ENCODE data around the gene KCTD6.

KCTD6 gene

DNA sequence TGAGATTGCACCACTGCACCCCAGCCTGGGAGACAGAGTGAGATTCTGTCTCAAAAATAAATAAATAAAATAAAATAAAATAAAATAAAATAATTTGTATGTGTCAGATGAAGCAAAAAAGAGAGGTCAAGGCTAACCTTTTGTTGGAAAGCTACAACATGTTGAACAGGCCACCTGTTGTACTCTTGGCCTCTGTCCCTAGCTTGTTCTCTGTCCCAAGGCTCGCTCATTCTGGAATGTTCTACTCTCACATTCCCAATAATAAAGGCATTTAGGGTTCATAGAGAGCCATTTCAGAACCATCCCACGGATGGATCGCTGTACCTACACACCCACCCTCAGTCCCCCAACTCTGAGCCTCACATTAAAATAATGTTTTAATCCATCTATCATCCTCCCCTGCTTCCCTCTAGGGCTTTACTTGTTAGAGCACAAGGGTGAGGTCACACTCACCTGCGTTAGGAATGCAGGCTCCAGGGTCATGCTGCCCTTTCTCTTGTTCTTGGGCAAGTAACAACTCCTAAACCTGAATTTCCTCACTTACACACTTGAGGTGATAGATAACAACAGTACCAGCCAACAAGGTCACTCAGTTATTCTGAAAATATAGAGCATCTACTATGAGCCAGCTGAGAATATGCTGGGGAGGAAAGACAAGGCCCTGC lies 24.9 kb upstream of the KCTD6 start:
- TF ChIP-seq YY1 (IDR thresholded peaks at IDR 0.05; ENCODE audit: insufficient read depth, insufficient read length) (no peak), ZNF274 (IDR thresholded peaks at IDR 0.05; ENCODE audit: low read depth, low read length) (no peak), SUZ12 (IDR thresholded peaks at IDR 0.05; ENCODE audit: extremely low read depth, insufficient read depth, insufficient read length) (no peak)
- no peaks in the 10 kb centered on the region for H3K36me3 ChIP-seq (ENCODE audit: insufficient read depth, insufficient read length, low read length)
- DNase-seq (ENCODE audit: low read depth, low spot score) = no peak
- no peak overlapping the region for H3K4me3 ChIP-seq (ENCODE audit: insufficient read length, low read depth)
- no peaks in the 10 kb centered on the region for H3K9me3 ChIP-seq (ENCODE audit: insufficient read depth, low read length)
- H3K9ac ChIP-seq (ENCODE audit: insufficient read length, low read depth) = no peak overlapping the region
- H3K27me3 ChIP-seq (ENCODE audit: insufficient read depth, insufficient read length) = no peaks in the 10 kb centered on the region
- H3K4me1 ChIP-seq (ENCODE audit: insufficient read depth, insufficient read length) = peaks cover 16% of the 10 kb centered on the region

DNA sequence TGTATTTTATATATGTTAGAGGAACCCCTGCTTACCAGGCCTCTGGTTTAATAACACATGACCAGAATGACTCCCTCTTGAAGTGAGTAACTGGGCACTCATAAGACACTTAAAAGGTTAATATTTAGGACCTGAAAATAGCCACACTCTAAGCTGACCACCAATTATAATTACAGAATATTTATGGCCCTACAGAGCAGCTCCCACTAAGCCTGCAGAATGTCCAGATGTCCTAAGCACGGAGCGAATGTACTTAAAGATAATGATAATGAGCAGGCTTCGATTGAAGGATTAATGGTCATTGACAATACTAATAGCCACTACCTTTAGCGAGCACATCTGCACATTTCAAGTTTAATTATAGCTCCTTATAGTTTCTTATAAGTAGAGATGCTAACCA lies 22.8 kb upstream of the KCTD6 start:
- Histone ChIP-seq H3K4me3 (ENCODE audit: insufficient read length, low read depth) (no peak overlapping the region), H3K27me3 (ENCODE audit: insufficient read depth, insufficient read length) (no peaks in the 10 kb centered on the region), H3K4me1 (ENCODE audit: insufficient read depth, insufficient read length) (peaks cover 16% of the 10 kb centered on the region), H3K36me3 (ENCODE audit: insufficient read depth, insufficient read length, low read length) (no peaks in the 10 kb centered on the region), H3K9me3 (ENCODE audit: insufficient read depth, low read length) (no peaks in the 10 kb centered on the region), H3K9ac (ENCODE audit: insufficient read length, low read depth) (no peak overlapping the region)
- TF ChIP-seq ZNF274 (IDR thresholded peaks at IDR 0.05; ENCODE audit: low read depth, low read length) (no peak), YY1 (IDR thresholded peaks at IDR 0.05; ENCODE audit: insufficient read depth, insufficient read length) (no peak), SUZ12 (IDR thresholded peaks at IDR 0.05; ENCODE audit: extremely low read depth, insufficient read depth, insufficient read length) (no peak)
- no peak for DNase-seq (ENCODE audit: low read depth, low spot score)

GRCh38 chr3:58470363-58471024 lies 21.4 kb upstream of the KCTD6 start:
- no peaks in the 10 kb centered on the region for H3K9me3 ChIP-seq (ENCODE audit: insufficient read depth, low read length)
- H3K4me1 ChIP-seq (ENCODE audit: insufficient read depth, insufficient read length) = peaks cover 16% of the 10 kb centered on the region
- no peak for DNase-seq (ENCODE audit: low read depth, low spot score)

DNA sequence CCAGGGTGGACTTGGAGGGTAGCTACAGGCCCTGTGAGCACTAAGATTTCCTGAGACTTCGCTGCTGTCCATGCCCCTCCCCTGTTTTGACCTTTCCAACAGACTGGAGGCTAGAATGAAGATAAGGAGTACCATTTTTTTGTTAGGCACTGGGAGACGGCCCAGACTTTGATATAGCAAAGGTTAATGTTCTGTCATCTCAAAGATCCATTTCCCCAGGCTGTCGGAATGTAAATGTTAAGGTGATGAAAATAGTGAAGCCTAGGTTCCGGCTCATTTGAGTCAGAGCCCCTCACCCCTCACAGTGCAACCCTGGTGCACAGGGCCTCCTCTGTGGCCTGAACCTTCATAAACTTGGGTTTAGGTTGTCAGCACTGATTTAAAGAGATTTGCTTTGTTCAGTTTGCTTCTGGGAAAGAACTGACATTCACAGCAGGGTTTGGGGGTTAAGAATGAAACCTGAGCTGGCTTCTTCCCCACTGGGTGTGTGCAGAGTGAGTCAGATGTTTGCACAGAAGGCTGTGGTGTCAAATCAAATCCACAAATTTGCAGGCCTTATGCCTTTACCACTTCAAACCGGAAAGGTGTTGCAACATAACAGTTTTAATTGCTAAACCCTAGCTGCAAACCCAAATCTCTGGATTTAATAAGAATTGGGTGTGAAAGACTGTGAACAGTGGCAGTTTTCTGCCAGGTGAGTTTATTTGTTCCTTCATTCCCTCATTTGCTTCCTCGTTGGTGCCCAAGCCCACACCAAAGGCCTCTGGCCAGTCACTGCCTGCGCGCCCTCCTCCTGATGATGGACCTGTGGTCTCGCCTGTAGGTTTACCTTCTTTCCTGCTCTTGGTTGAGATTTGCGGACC lies 20.6 kb upstream of the KCTD6 start:
- TF ChIP-seq SUZ12 (IDR thresholded peaks at IDR 0.05; ENCODE audit: extremely low read depth, insufficient read depth, insufficient read length) = no peak
- TF ChIP-seq ZNF274 (IDR thresholded peaks at IDR 0.05; ENCODE audit: low read depth, low read length) = no peak
- TF ChIP-seq YY1 (IDR thresholded peaks at IDR 0.05; ENCODE audit: insufficient read depth, insufficient read length) = no peak
- Histone ChIP-seq H3K9me3 (ENCODE audit: insufficient read depth, low read length) (no peaks in the 10 kb centered on the region), H3K27me3 (ENCODE audit: insufficient read depth, insufficient read length) (no peaks in the 10 kb centered on the region), H3K4me3 (ENCODE audit: insufficient read length, low read depth) (no peak overlapping the region), H3K36me3 (ENCODE audit: insufficient read depth, insufficient read length, low read length) (no peaks in the 10 kb centered on the region), H3K9ac (ENCODE audit: insufficient read length, low read depth) (no peak overlapping the region), H3K4me1 (ENCODE audit: insufficient read depth, insufficient read length) (peaks cover 16% of the 10 kb centered on the region)
- no peak for DNase-seq (ENCODE audit: low read depth, low spot score)

More at GRCh38 chr3:58470363-58471024, 21.4 kb upstream of the KCTD6 start:
- no peaks in the 10 kb centered on the region for H3K36me3 ChIP-seq (ENCODE audit: insufficient read depth, insufficient read length, low read length)
- peak overlapping the region; percentile 39 for H3K9ac ChIP-seq (ENCODE audit: insufficient read length, low read depth)
- no peak for TF ChIP-seq SUZ12 (IDR thresholded peaks at IDR 0.05; ENCODE audit: extremely low read depth, insufficient read depth, insufficient read length)
- TF ChIP-seq YY1 (IDR thresholded peaks at IDR 0.05; ENCODE audit: insufficient read depth, insufficient read length) = no peak
- TF ChIP-seq ZNF274 (IDR thresholded peaks at IDR 0.05; ENCODE audit: low read depth, low read length) = no peak
- no peak overlapping the region for H3K4me3 ChIP-seq (ENCODE audit: insufficient read length, low read depth)
- H3K27me3 ChIP-seq (ENCODE audit: insufficient read depth, insufficient read length) = no peaks in the 10 kb centered on the region

DNA sequence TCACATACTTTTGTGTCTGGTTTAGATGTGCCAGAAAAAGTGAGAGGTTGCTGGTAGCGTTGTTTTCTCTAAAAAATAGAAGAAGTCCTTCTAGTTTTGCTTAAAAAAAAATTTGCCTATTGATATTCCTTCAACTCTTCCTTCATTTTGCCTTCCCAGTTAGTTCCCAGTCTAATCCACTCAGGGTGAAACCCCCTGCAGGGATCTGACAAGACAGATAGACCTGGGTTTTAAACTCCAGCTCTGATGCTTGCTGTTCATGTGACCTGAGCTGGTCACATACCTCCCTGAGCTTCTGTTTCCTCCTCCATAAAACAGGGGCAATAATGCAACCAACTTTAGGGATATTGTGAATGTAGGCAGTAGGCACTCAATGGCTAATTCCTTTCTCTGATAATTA lies 18.6 kb upstream of the KCTD6 start:
- no peak for TF ChIP-seq YY1 (IDR thresholded peaks at IDR 0.05; ENCODE audit: insufficient read depth, insufficient read length)
- no peak for TF ChIP-seq SUZ12 (IDR thresholded peaks at IDR 0.05; ENCODE audit: extremely low read depth, insufficient read depth, insufficient read length)
- TF ChIP-seq ZNF274 (IDR thresholded peaks at IDR 0.05; ENCODE audit: low read depth, low read length) = no peak
- H3K36me3 ChIP-seq (ENCODE audit: insufficient read depth, insufficient read length, low read length) = no peaks in the 10 kb centered on the region
- no peak overlapping the region for H3K4me3 ChIP-seq (ENCODE audit: insufficient read length, low read depth)
- no peaks in the 10 kb centered on the region for H3K27me3 ChIP-seq (ENCODE audit: insufficient read depth, insufficient read length)
- H3K9me3 ChIP-seq (ENCODE audit: insufficient read depth, low read length) = no peaks in the 10 kb centered on the region
- no peak for DNase-seq (ENCODE audit: low read depth, low spot score)
- H3K9ac ChIP-seq (ENCODE audit: insufficient read length, low read depth) = no peak overlapping the region
- peaks cover 16% of the 10 kb centered on the region for H3K4me1 ChIP-seq (ENCODE audit: insufficient read depth, insufficient read length)

DNA sequence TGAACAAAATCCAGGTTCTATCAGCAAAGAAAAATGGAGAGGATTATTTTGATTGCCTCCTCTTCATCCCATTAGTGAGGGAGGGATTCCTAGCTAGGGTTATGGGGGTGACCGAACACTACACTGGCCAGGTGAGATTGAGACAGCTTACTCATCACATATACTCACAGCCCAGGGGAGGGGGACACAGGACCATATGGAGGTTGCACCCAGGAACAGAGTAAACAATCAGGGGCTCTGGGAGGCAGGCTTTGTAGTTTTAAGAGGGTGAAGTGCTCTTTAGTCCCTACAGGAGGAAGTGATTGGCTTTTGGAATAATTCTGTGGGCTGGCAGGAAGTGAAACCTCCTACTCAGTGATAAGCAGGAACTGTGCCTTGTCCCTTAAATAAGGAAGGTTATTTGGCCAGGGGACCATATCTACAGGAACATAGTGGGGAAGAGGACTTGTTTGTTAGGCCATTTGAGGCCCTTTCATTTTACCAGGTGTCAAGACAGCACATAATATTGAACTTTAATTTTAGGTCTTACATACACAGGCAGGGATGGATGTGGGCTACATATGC lies 17.5 kb upstream of the KCTD6 start:
- TF ChIP-seq ZNF274 (IDR thresholded peaks at IDR 0.05; ENCODE audit: low read depth, low read length) (no peak), SUZ12 (IDR thresholded peaks at IDR 0.05; ENCODE audit: extremely low read depth, insufficient read depth, insufficient read length) (no peak), YY1 (IDR thresholded peaks at IDR 0.05; ENCODE audit: insufficient read depth, insufficient read length) (no peak)
- H3K9me3 ChIP-seq (ENCODE audit: insufficient read depth, low read length) = peaks cover 3% of the 10 kb centered on the region; the same call in 1 of the 2 replicates
- H3K4me1 ChIP-seq (ENCODE audit: insufficient read depth, insufficient read length) = peaks cover 16% of the 10 kb centered on the region
- no peaks in the 10 kb centered on the region for H3K27me3 ChIP-seq (ENCODE audit: insufficient read depth, insufficient read length)
- H3K4me3 ChIP-seq (ENCODE audit: insufficient read length, low read depth) = no peak overlapping the region
- DNase-seq (ENCODE audit: low read depth, low spot score) = no peak
- no peak overlapping the region for H3K9ac ChIP-seq (ENCODE audit: insufficient read length, low read depth)
- no peaks in the 10 kb centered on the region for H3K36me3 ChIP-seq (ENCODE audit: insufficient read depth, insufficient read length, low read length)
